ENCODE data around the gene THSD4.

Gene THSD4

DNA sequence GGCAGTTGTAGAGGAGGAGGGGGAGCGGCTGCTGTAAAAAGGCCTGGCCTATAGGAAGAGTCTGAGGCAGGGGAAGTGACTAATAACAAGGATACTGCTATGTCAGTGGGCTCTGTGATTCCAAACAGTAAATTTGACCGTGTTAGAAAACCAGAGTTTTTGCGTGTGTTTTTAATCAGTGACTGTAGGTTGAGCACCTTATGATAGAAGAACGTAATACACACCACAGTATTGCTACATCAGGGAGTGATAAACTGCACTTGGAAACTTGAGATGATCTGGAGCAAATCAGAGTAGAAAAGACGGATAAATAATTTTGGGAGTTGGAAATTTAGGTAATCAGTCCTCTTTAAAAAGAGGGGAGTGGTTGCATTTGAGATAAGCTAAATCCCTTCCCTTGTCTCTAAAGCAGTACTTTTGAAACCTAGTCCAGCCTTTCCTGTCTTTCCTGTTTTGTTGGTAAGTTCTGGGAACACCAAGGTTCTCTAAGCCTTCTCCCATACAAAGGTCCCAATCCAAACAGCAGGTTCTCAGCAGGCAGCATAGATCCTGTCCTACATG lies 564.6 kb downstream of the THSD4 start:
- DNase-seq: no peak

DNA sequence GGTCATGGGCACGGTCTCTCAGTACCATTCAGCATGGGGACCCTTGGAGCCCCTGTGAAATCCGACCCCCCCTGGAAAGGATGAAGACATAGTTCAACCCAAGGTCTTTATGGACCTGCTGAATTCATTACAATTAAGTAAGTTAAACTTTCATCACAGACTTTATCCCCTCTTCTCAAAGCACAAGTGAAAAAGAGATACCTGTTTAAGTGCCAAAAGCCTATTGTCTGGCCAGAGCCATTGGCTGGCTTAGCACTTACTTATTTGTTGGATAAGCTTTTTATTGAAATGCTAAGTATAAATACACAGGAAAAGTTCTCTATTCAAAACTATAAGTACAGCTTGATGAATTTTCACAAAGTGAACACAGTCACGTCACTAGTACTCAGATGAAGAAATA lies 566.7 kb downstream of the THSD4 start:
- no peak for DNase-seq

DNA sequence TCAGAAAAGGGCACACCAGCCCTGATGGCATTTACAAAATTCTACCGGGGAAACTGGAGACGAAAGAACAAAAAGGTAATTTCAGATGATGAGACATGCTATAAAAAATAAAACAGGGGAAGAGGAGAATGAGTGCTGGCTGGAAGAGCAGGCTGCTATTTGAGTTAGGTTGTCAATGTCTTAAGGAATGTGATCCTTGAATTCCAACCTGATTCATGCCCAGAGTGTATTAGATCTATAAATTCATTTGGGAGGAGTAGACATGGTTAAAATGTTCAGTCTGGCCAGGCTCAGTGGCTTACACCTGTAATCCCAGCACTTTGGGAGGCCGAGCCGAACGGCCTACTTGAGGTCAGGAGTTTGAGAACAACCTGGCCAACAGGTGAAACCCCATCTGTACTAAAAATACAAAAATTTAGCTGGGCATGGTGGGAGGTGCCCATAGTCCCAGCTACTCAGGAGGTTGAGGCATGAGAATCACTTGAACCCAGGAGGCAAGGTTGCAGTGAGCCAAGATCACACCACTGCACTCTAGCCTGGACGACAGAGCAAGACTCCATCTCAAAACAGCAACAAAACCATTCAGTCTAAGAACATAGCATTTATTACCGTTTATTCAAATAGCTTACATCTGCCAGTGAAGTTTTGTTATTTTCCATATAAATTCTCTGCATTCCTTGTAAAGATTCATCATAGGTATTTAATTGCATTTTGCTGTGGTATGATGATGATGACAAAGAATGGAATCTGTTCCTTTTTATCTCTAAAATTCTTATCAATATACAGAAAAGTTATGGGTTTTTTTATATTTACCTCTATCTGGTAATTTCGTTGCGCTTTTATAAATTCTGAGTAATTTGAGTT lies 568.4 kb downstream of the THSD4 start:
- DNase-seq: no peak

DNA sequence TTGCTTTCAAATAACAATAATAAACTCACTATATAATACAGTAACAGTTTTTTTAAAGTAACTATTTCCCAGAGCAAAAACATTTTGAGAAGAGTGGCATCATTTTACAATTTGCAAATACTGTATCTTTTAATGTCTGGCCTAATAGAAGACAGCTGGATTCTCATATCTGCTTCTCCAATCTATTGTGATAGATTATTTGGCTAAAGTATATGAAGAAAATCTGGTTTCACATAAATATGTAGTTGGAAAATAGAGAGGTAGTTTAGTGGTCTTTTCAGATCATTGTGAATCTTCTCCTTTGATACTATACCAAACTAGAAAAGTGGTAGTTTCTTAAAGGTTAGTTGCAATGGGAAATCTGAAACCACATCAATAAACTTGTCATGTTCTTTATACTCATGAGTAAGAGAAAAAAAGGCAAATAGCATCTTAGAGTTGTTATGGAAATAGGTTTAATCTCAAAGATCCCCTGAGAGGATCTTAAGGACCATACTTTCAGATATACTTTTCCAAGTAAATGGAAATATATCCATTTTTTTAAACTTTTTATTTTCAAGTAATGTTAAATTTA lies 570.2 kb downstream of the THSD4 start:
- no peak for DNase-seq

DNA sequence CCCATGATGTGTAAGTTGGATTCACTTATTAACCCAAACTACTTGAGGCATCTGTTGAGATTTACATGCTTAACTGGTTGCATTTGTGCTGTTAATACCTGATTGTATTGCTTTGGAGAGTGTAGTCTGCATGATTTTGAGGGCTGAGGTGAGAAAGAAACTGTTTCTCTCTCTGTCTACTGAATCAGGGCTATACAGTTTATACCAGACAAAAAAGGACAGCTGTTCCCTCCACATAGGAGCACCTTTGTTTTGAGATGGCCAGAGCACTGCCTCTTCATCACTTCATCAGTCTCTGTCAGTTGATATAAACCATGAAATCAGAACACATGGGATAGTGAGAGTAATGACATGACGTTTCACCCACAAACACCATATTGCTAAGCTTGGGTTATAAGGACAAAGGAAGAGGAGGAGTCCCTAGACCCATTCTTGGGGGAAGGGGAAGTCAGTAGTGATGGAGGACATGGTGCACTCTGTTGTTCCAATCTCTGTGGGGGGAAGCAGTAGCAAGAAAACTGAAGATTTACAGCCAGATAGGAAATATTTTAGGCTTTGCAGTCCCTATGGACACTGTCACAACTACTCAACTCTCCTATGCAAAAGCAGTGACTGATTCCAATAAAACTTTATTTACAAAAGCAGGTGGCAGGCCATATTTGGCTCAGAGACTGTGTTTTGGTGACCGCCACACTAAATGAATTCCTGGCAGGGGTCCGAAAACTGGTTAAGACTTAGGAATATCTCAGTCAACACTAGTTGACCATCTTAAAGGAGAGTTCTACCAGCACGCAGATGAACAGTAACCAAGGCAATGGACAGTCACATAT lies 571.2 kb downstream of the THSD4 start:
- DNase-seq: no peak

DNA sequence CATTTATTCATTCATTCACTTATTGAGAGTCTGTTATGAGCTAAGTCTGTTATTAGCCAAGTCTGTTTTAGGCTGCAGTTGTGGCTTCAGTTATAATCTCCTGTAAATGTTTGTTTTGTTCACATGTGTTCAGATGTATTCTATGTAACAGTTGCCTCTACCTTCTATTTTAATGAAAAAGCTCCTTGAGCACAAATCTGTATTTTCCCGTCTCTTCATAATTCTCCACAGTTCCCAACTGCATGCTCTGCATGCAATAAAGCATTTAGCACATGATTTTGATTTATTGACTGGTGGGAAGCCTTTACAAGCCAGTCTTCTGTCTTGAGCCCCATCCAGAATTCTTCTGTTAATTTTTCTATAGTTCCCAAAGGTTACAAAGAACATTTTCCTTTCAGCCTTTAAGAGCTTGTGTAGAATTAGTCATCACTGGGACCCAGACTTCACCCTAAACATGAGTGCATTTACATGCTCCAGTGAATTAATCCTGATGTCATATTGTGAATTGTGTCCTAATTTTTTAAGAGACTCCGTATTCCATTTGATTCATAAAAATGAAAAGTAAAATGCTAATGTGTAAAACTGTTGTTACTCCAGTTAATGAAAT lies 572.7 kb downstream of the THSD4 start:
- no peak for DNase-seq

DNA sequence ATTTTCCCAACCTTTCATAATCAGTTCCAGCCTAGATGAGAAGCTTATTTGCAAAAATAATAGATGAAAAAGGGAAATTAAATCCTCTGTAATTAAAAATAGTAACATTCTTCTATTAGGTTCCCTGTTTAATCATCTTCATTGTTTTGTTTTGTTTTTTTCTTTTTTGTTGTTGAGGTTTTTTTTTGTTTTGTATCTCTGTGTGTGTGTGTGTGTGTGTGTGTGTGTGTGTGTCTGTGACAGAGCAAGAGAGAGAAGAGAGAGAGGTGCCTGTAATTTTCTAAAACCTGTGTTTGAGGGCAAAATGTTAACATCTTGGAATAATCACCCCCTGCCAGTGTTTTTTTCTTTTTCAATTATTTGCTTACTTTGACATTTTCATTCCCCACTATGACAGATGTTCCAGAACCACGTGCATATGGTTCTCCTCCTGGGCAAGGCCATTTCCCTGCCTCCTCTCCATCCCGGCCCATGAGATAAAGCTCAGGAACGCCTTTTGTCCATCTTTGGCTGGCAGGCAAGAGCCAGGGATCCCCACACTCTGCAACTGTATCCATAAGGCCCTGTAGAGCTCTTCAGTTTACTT lies 573.3 kb downstream of the THSD4 start:
- no peak for DNase-seq

DNA sequence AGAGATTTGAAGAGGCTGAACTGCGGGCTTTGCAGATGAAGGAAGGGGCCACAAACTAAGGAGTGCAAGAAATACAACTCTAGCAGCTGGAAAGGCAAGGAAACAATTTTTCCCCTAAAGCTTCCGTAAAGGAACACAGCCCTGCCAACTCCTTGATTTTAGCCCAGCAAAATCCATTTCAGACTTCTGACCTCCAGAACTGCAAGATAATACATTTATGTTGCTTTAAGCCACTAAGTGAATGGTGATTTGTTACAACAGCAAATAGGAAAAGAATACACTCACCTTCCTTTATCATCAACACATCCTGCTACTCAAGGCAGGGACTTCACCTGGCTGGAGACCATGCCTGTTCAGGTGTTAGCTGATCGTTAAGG lies 575.8 kb downstream of the THSD4 start:
- no peak for DNase-seq

DNA sequence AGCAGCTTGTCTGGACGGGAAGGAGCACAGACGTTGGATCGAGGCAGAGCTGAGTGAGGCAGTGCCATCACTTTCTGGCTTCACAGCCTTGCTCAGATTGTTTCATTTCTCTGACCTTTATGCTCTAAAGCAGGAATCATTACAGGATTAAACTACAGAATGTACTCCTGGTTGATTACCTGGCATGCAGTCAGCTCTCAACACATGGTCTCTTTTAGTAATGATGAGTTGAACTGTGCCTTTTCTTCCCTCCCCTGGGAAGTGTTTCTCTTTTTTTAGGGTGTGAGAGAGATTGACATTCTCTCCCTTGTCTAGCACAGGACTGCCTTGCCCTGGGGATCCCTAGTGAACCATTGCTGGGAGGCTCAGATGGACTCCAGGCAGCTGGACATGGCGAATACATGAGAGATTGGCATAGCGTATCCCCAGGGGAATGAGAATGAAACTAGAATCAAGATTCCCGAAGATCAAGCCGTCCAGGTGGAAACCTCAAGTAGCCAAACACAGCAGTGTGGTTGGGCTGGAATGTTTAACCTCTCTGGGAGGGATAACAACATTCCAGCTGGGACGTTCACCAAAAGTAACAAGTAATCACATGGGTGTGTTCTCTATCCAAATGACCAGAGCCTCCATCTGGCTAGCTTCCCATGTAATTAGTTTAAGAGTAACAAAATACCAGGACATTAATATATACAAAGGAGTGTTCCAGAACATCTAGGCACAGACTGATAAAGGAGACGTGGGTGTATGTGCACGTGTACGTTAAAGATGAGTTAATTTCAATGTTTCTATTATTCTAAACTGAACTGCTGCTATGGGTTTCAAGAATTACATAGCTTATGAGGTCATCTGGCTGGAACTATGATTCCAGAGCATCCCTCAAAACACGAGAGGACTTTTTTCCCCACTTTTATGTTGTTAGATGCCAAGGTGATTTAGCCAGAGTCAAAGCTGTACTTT lies 576.5 kb downstream of the THSD4 start:
- no peak for DNase-seq

DNA sequence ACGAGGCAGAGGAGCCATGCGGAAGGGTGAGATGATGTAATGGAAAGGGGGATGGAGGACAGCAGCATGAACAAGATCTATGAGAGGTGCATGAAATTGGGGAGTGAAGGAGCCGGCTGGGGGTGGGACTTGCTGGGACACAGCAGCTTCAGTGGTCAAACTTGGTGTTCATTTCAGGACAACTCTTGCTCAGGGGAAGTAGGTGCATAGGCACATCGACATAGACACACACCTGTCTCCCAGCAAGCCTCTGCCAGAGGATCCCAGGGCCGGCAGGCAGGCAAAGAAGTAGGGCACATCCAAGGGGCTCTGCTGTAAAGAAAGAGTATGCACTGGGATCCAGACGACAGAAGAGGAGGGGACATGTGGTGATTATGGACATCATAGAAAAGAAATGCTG lies 582.0 kb downstream of the THSD4 start:
- DNase-seq: no peak

DNA sequence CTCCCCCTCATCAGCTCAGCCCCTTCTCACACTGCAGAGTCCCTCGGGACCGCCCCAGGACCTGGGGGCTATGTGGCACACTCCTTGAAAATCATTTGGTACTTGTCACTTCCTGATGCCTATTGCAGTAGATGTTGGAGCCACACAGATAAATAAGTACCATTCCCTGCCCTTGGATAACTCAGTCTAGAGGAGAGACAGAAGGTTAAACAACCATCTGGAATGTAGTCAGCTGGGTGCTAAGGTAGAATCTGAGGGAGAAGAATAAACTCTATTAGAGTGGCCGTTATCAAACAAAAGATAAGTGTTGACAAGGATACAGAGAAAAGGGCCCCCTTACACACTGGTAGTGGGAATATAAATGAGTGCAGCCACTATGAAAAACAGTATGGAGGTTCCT lies 582.8 kb downstream of the THSD4 start:
- DNase-seq: no peak

DNA sequence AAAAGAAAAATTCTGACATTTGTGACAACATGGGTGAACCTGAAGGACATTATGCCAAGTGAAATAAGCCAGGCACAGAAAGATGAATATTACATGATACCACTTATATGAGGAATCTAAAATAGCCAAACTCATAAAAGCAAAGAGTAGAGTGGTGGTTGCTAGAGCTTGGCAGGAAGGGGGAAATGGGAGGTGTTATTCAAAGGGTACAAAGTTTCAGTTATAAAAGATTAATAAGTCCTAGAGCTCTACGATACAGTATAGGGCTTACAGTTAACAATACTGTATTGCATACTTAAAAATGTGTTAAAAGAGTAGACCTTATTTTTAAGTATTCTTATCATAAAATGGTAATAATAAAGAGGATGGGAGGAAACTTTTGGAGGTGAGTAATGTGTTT lies 583.5 kb downstream of the THSD4 start:
- DNase-seq: no peak

DNA sequence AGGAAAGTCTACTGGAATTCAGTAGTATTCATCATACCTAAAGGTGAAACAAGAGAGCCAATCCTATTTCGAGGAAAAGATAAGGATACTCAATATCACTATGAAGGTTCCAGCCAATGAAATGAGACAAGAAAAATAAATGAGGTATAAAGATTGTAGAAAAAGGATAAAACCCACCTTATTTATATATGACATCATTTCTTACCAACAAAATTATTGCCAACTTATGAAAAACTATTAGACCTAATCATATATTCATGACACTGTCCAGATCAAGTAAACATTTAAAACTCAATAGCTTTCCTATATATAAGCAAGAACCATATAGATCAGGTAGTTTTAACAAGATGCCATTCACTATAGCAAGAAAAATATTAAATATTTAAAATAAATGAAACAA lies 584.7 kb downstream of the THSD4 start:
- DNase-seq: no peak

DNA sequence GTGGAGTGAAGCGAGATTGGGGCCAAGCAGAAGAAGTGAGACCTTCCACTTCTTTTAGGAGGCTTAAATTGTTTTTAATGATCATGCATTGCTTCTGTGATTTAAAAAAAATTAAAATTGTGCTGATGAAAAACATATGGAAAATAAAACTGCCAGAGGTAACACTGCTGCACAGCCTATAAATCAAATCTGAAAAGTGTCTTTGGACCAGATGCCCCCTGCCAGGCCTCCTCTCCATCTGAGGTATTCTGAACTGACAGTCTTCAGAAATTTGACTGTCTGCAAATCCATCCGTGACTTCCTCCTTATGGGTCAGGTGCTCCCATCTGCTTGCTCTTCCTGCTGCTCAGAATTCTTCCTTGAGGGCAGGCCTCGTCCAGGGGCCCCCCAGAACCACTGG lies 586.5 kb downstream of the THSD4 start:
- DNase-seq: no peak

DNA sequence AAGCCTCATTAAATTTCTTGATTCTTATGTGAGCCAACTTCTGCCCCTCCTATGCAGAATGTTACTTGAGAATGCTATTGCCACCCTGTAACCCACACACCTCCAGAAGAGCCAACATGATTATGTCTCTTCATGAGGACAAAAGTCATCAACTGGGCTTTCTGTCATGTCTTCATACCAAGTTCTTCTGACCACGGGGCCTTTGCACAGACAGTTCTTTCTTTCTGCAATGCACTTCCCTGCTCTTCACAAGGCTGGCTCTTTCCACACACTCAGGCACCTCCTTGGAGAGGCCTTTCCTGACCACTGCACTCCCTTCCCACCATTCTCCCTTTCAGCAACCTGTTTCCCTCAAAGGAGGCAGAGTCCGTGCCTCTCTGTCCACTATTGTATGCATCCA lies 587.2 kb downstream of the THSD4 start:
- DNase-seq: no peak

DNA sequence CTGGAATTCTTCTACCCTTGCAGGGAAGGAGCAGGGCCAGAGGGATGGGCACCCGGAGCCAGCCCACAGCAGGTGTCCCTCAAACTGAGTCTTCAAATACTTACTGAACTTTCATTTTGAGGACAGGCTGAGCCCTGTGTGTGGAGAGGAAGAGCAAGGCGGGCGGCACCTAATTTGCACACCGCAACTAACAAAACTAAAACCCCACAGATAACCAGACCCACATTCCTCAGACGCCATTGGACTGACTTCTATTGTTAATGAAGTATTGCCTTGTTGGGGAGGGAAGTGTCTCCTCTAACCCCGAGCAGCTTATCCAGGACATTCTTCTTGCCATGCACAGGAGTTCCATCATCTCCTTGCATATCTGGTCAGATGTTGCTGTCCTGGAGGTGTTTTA lies 589.9 kb downstream of the THSD4 start:
- DNase-seq: no peak

DNA sequence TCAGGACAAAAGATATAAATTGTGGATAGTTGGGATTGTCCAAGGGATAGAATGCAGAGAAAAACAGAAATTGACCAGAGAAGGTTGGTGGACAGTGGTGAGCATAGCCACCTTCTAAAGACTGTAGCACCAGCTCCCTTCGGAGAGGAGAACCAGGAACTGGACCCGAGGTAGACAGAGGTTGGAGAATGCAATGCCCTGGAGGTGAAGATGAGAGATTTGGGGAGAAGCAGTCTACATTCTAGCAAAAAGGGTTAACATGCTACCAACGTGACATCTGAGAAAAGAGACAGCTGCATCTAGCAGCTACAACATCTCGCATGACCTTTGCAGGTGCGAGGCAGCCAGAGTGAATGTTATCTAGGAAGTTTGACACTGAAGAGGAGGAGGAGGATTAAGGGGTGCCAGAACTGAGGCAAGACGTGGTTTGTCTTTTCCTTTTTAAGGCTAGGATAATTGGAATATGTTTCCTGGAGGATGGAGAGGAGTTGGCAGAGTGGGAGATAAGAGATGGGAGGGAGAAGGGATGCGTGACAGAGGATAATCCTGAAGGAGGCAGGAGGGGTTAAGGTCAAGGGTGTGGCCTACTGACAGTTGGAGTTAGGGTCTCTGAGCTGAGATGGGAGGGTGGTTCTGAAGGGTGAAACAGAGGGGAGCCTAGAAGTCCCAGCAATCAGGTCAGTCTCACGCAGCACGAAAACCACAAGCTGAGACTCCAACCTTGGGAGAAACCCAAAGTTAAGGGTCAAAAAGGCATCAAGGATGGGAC lies 591.4 kb downstream of the THSD4 start:
- no peak for DNase-seq

DNA sequence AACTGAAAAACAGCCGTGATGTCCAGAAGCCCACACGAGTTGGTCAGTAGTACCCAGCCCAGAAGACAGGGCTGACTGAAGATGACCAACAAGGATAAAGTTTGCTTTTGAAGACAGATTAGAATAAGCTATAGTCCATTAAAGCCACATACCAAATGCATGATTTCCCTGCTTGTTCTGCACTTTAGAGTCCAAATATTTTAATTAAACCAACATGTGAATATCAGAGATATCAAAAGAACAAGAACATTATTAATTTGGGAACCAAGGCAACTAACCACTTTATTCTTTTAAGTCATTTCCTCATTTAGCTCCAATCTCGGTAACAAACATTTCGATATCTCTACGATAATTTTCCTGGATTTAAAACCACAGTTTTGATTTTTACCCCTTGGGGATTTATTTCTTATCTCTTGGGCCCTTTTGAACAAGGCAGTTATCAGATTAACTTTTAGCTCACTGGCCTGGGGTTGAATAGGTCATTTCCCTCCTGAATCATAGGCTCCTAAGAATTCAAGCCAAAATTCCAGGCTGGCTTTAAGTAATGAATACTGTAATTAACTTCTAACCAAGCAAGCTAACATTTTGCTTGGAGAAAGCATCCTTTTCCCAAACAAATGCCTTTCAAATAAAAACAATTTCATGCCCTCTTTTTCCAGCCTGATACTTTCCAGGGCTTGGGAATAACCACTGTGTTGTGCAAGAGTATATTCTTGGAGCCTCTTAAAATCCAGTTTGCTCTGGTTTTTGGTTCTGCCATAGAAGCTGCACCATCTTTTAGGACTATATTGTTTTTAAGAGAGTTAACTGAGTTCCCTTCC lies 592.2 kb downstream of the THSD4 start:
- DNase-seq: no peak

DNA sequence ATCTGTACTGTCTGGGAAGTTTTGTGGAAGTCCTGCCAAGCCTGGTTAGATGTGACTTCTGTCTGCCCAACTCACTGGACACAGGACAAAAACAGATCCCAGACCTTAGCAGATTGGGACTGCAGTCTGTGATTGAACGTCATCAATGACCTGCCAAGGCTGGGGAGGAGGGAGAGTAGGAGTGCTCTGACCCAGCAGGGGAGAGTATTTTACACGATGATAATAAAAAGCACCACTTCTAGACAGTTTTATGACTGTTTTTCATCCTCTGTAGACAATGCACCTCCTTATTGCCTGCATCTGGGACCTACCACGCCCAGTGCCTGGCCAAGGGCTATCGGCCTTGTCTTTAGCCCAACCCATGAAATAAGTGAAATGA lies 592.8 kb downstream of the THSD4 start:
- DNase-seq: no peak

DNA sequence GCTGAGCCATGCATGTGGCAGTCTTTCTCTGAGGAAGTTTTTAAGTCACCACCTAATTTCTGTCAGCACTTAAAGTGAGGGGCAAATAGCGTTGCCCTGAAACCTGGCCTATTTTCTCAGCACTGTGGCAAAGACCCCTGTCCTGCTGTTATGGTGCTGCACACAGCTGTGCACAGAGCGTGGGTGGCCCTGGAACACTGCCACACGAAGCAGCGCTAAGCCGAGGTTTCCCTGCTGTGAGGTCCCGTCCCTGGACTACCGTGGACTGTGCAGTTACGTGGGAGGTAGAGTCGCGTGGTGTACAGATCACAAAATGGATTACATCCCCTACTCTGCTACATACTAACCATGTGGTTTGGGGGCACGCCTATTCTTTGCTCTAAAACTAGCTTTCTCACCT lies 593.5 kb downstream of the THSD4 start:
- no peak for DNase-seq
